Limb (tissue), 2 donors: ENCODE data around the gene COMMD3.
"Not testable (repeated sequence)": the region's sequence is repeated elsewhere in the genome, so short reads cannot be mapped to it uniquely, and the experiment has no call there.

Experiments used
- DNase-seq, 2 donors: peaks; one replicate each; pipeline ENCODE4 v3.0.0-alpha.2; 2016; ENCODE audit errors: extremely low spot score in 2 of 2

Gene COMMD3

GRCh38 chr10:22338185-22338900 is 22.2 kb downstream of the COMMD3 start:
- DNase-seq: no peak

DNA sequence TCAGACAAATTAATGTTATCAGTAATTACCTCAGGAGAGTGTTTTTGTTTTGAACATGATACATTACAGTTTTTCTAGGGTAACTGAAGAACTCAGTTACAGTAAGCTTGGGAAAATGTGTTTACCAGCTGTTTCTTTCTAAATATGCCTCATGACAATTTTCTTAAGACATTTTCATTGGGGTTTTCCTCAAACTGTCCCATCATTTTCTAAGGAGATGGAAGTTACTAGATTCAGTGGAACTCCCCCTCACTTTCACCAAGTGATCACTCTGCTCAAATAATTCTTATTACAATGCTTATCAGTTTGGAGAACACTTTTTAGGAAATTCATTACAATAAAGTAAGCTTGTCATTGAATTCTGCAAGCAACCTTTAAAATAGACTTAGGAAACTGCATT is 22.7 kb downstream of the COMMD3 start:
- DNase-seq: no peak

GRCh38 chr10:22339761-22340328 is 23.7 kb downstream of the COMMD3 start:
- no peak for DNase-seq

DNA sequence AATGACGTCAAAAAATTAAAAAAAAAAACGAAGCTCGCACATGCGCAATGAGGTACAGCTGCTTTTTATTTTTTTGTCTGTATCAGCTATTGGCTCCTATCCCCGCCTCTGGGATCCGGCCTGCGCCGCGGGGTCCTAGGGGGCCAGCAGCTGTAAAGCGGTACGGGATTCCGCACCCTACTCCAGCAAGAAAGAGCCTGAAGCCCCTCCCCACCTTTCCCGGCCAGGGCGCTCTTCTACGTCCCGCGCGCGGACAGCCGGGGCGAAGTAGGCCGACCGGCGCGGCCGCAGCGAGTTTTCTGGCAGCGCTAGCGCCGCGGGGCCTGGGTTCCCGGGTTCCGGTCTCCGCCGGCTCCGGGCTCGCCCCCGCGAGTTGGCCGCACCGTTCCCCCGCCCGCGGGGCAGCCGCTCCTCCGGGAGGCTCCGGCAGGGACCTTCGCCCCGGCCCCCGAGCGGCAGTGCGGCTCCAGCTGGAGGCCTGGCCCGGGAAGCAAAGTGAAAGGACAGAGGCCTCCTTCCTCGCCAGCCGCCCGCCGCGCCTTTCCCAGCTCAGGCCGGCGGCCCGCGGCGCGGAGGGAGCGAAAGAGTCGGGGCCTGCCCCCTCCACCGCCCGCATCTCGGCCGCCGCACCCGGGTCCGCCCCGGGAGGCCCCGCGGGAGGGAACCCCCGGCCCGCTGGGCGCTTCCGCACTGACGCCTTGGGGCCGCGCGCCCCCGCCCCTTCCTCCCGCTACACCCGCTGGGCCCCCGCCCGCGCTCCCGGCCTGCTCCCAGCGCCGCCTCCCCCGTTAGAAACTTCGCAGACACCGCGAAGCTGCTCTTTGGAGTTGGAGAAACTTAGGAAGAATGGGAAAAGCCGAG is 24.4 kb downstream of the COMMD3 start:
- peak; percentile 85 to 90 for DNase-seq

DNA sequence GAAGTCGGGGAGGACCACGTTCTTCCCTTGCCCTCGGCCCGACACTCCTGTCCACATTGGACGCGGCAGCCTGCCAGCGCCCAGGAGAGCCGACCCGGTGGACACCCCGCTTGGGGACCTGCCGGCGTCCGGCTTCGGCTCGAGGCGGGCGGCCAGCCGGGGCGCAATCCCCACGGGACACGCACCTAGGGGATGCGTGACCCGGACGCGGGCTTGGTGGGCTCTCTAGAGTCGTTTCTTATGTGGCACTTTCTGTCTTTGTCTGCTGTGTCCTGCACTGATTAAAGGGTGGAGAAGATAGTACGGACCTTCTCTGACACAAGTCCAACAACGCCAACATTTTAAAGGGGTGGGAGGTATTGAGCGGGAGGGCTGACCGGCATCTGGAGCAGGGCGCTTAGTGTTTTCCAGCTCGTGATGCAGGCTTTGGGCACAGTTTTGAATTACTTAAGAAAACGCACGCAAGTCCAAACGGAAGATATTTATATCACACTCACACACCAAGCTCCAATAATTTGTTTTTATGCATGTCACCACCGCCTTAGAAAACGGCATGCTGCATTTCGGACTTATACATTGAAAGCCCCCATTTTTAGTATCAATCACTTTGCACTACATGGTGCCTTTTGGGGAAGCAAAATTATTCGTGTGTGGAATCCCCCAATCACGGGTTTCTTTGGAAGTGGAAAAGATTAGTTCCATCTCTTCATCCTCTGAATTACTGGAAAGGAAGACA is 25.2 kb downstream of the COMMD3 start:
- DNase-seq: peak in 1 of 2 donors; percentile 79

- DNase-seq: no peak
Observed at GRCh38 chr10:22341926-22342196, 25.7 kb downstream of the COMMD3 start.

GRCh38 chr10:22342421-22342820 is 26.2 kb downstream of the COMMD3 start:
- DNase-seq: no peak

GRCh38 chr10:22343731-22344130 is 27.5 kb downstream of the COMMD3 start:
- DNase-seq: no peak

- DNase-seq: no peak
Observed at GRCh38 chr10:22344249-22344648, 28.1 kb downstream of the COMMD3 start.

DNA sequence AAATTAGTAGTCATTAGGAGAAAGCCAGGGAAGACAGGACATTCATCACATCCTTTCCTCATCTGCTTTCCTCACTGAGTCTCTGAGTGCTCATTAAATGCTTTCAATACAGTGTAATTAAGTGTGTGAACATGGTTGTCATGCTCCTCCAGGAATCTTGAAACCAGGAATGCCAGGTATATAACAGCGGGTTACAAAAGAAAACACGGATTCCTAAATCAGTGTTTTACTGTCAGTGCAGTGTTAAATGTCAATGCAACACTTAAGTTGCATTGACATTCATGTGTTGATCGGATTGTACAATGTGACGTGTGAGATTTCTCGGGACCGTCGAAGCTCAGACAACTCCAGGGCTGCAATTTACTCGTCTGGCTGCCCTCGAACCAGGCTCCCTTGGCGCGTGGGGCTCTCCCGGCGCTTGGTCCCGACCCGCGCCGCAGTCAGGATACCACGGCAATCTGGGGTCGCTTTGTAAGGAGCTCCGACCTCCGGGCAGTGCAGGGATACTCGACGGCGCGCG is 28.7 kb downstream of the COMMD3 start:
- DNase-seq: no peak

GRCh38 chr10:22345301-22346095 is 29.3 kb downstream of the COMMD3 start, which contains the start of gene SPAG6:
Gene SPAG6 (plus strand): TSS chr10:22345496. CDS start chr10:22345612, 116 bp downstream.
- DNase-seq: peak in 1 of 2 donors; percentile 66

- no peak for DNase-seq
Observed at GRCh38 chr10:22346096-22346661, 30.0 kb downstream of the COMMD3 start.

DNA sequence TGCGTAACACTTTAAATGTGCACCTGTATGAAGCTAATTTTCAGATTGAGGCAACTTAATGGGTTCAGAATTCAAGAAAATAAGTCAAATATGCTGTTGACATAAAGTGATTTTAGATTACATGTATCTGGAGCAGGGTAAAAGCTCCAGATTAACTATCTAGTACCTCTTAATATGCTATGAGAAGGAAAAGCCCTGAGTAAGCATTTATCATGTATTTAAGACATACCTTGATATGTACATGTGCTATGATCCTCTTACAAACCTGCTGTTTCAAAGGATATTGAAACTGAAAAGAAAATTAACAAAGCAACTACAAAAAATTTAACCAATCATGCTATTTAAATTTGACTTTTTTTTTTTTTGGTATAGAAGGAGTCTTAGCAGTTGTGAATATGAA is 33.6 kb downstream of the COMMD3 start:
- no peak for DNase-seq

- no peak for DNase-seq
Observed at GRCh38 chr10:22351131-22351703, 35.0 kb downstream of the COMMD3 start.

- DNase-seq: no peak
Observed at GRCh38 chr10:22356324-22356873, 40.2 kb downstream of the COMMD3 start.

DNA sequence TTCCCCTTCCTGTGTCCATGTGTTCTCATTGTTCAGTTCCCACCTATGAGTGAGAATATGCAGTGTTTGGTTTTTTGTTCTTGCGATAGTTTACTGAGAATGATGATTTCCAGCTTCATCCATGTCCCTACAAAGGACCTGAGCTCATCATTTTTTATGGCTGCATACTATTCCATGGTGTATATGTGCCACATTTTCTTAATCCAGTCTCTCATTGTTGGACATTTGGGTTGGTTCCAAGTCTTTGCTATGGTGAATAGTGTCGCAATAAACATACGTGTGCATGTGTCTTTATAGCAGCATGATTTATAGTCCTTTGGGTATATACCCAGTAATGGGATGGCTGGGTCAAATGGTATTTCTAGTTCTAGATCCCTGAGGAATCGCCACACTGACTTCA is 41.6 kb downstream of the COMMD3 start:
- DNase-seq: not testable (repeated sequence)

GRCh38 chr10:22363305-22363704 is 47.1 kb downstream of the COMMD3 start:
- no peak for DNase-seq

- DNase-seq: no peak
Observed at GRCh38 chr10:22364407-22365140, 48.4 kb downstream of the COMMD3 start.

GRCh38 chr10:22365233-22365632 is 49.0 kb downstream of the COMMD3 start:
- DNase-seq: no peak
